T-cell (primary cell): ENCODE measurements around the gene PCDHA1. TPM values are rescaled to one million over a fixed set of nuclear protein-coding genes. Genes with fewer than 3 reads are reported as not detected.
"Not testable (repeated sequence)": the region's sequence is repeated elsewhere in the genome, so short reads cannot be mapped to it uniquely, and the experiment has no call there.

Source experiments
- ATAC-seq, 4 experiments: fragments of 200-7000 bp in 3 of 4; fragments of 150-1000 bp in 1 of 4; cut with Tn5 transposase; replicated peaks in 1 of 4; 1 replicate in 3 of 4; 2 replicates in 1 of 4; pipeline ENCODE4 v1.10.0; 2021; ENCODE audit warnings: moderate library complexity in 3 of 4, mild to moderate bottlenecking in 2 of 4, moderate number of reproducible peaks in 1 of 4
- CTCF ChIA-PET, 2 donors: fragments of 300-600 bp; sonication (Branson Sonifier 250); formaldehyde crosslinking; loops; one replicate each; lab custom pipeline; 2022; ENCODE audit warnings: antibody characterized with exemption in 2 of 2; lab: Charles Lee
- POLR2A ChIA-PET, 2 donors: fragments of 300-600 bp; sonication (Branson Sonifier 250); formaldehyde crosslinking; loops; one replicate each; lab custom pipeline; 2022; ENCODE audit warnings: antibody characterized with exemption in 2 of 2; lab: Charles Lee
- DNase-seq, 35 experiments: peaks; one replicate each; pipeline versions ENCODE4 v3.0.0 to v3.0.0-alpha.2; 2013 to 2023
- H3K27ac ChIP-seq: one replicate; pipeline ENCODE4 v1.5.1; 2013; ENCODE audit warnings: low read length
- H3K27me3 ChIP-seq, 2 experiments: replicated peaks in 1 of 2; 1 replicate in 1 of 2; 2 replicates in 1 of 2; pipeline versions ENCODE4 v1.6.1 to v1.7.0; 2013; ENCODE audit warnings: low read length in 1 of 2, mixed read lengths in 1 of 2; ENCODE audit not compliant: control insufficient read depth in 2 of 2, insufficient read depth in 2 of 2; ENCODE audit errors: extremely low read depth in 1 of 2
- H3K36me3 ChIP-seq, 2 donors: 1 replicate in 1 of 2; 2 replicates in 1 of 2; pipeline versions ENCODE4 v1.6.1 to v1.7.0; 2013; ENCODE audit warnings: low read length in 1 of 2; ENCODE audit not compliant: control insufficient read depth in 2 of 2, insufficient read depth in 1 of 2; ENCODE audit errors: extremely low read depth in 1 of 2
- H3K4me1 ChIP-seq, 2 experiments: 1 replicate in 1 of 2; 2 replicates in 1 of 2; pipeline versions ENCODE4 v1.6.1 to v1.7.0; 2013; ENCODE audit warnings: low read length in 2 of 2, mixed read lengths in 1 of 2; ENCODE audit not compliant: insufficient read depth in 2 of 2, control insufficient read depth in 1 of 2; ENCODE audit errors: extremely low read depth in 1 of 2
- H3K4me3 ChIP-seq, 2 donors: 1 replicate in 1 of 2; 2 replicates in 1 of 2; pipeline versions ENCODE4 v1.5.1 to v1.7.0; 2013; ENCODE audit warnings: mild to moderate bottlenecking in 2 of 2, low read length in 1 of 2, moderate library complexity in 1 of 2; ENCODE audit not compliant: control insufficient read depth in 1 of 2; ENCODE audit errors: extremely low read depth in 1 of 2
- H3K9me3 ChIP-seq: 2 replicates; pipeline ENCODE4 v1.7.0; 2013
- H3K27ac Mint-ChIP-seq, 2 donors: one replicate each; pipeline ENCODE4 v1.8.0; 2020 to 2021; ENCODE audit warnings: mild to moderate bottlenecking in 2 of 2, mixed read lengths in 2 of 2
- H3K27me3 Mint-ChIP-seq, 2 donors: one replicate each; pipeline ENCODE4 v1.8.0; 2021 to 2022; ENCODE audit warnings: mixed read lengths in 2 of 2
- H3K36me3 Mint-ChIP-seq: one replicate; pipeline ENCODE4 v1.8.0; 2021; ENCODE audit warnings: mixed read lengths
- H3K4me1 Mint-ChIP-seq, 3 donors: one replicate each; pipeline ENCODE4 v1.8.0; 2020 to 2022; ENCODE audit warnings: mixed read lengths in 3 of 3, mild to moderate bottlenecking in 1 of 3
- H3K4me3 Mint-ChIP-seq, 3 donors: one replicate each; pipeline ENCODE4 v1.8.0; 2020 to 2022; ENCODE audit warnings: mild to moderate bottlenecking in 3 of 3, mixed read lengths in 3 of 3, moderate library complexity in 3 of 3
- H3K9me3 Mint-ChIP-seq, 3 donors: one replicate each; pipeline ENCODE4 v1.8.0; 2020 to 2022; ENCODE audit warnings: mixed read lengths in 3 of 3
- WGBS: methylation state at CpG from one replicate; pipeline ENCODE4 v1.1.5; 2013; ENCODE audit warnings: missing lambda C conversion rate; ENCODE audit not compliant: insufficient coverage; 5-methylcytosine and 5-hydroxymethylcytosine counted together
- total RNA-seq, 35 experiments: library from RNA in 6 of 35; stranded (reverse) in 6 of 35; fragments of 120-200 nt in 1 of 35; gene quantifications; one replicate each; pipeline versions ENCODE4 v1.2.1 to v1.2.4 and lab custom pipeline; 2013 to 2026

Gene PCDHA1
- total RNA-seq, 5 donors from 2014 or later (not counting 1 experiment from before 2014, with no cell fraction given), result not detected

GRCh38 chr5:140806834-140807775 lies 21.2 kb downstream of the PCDHA1 start, which contains the start of gene PCDHA4:
Gene PCDHA4, plus strand, starts transcription at chr5:140807068.
- Mint-ChIP-seq H3K4me3 (peak within 1 kb of the TSS in 1 of 3 donors; percentile 7), H3K27ac (no peak within 1 kb of the TSS), H3K27me3 (peaks cover 21 to 23% of the 10 kb centered on the region in 2 donors), H3K36me3 (no peaks in the 10 kb centered on the region), H3K4me1 (no peaks in the 10 kb centered on the region), H3K9me3 (peaks cover 9 to 40% (median 21%) of the 10 kb centered on the region in 3 donors)
- H3K4me1 ChIP-seq, result no peaks in the 10 kb centered on the region
- WGBS, result 37% methylated on average over 30 of the region's 47 CpGs
- no peaks in the 10 kb centered on the region for H3K9me3 ChIP-seq
- H3K36me3 ChIP-seq, result no peaks in the 10 kb centered on the region
- POLR2A ChIA-PET, result no interaction called here
- CTCF ChIA-PET, result no interaction called here
- no peak within 1 kb of the TSS for H3K4me3 ChIP-seq
- no peak within 1 kb of the TSS for H3K27ac ChIP-seq
- peaks cover 0 to 15% of the 10 kb centered on the region in 2 experiments for H3K27me3 ChIP-seq
- no peak for ATAC-seq
- DNase-seq, result peak in 1 of 35 experiments; percentile 3

GRCh38 chr5:140808241-140808888 lies 22.4 kb downstream of the PCDHA1 start:
- H3K9me3 ChIP-seq, H3K4me3 Mint-ChIP-seq, H3K4me3 ChIP-seq, H3K36me3 ChIP-seq, CTCF ChIA-PET, POLR2A ChIA-PET, DNase-seq, H3K27me3 ChIP-seq, H3K4me1 Mint-ChIP-seq, H3K27ac ChIP-seq, H3K4me1 ChIP-seq, ATAC-seq, H3K27ac Mint-ChIP-seq, H3K36me3 Mint-ChIP-seq: not testable (repeated sequence)
- WGBS, result 79% methylated on average over 58 of the region's 62 CpGs
- H3K27me3 Mint-ChIP-seq, result peaks cover 23 to 25% of the 10 kb centered on the region in 2 donors
- H3K9me3 Mint-ChIP-seq, result peaks cover 14 to 47% (median 25%) of the 10 kb centered on the region in 3 donors

DNA sequence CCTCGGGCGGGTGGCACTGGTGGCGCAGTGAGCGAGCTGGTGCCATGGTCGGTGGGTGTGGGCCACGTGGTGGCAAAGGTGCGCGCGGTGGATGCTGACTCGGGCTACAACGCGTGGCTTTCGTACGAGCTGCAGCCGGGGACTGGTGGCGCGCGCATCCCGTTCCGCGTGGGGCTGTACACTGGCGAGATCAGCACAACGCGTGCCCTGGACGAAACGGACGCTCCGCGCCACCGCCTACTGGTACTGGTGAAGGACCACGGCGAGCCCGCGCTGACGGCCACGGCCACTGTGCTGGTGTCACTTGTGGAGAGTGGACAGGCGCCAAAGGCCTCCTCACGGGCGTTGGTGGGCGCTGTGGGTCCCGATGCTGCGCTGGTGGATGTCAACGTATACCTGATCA lies 22.9 kb downstream of the PCDHA1 start:
- ATAC-seq, result no peak
- no peak for DNase-seq
- no peaks in the 10 kb centered on the region for H3K36me3 Mint-ChIP-seq

GRCh38 chr5:140821375-140822280 lies 35.7 kb downstream of the PCDHA1 start, which contains the start of gene PCDHA5:
Gene PCDHA5, plus strand, starts transcription at chr5:140821613.
- Histone ChIP-seq H3K9me3 (no peaks in the 10 kb centered on the region), H3K27me3 (peaks cover 0 to 19% of the 10 kb centered on the region in 2 experiments), H3K4me3 (no peak within 1 kb of the TSS), H3K36me3 (no peaks in the 10 kb centered on the region), H3K4me1 (no peaks in the 10 kb centered on the region), H3K27ac (no peak within 1 kb of the TSS)
- ChIA-PET CTCF (no interaction called here), POLR2A (no interaction called here)
- 44% methylated on average over 30 of the region's 39 CpGs for WGBS
- Mint-ChIP-seq H3K36me3 (no peaks in the 10 kb centered on the region), H3K27me3 (peaks cover 16 to 21% of the 10 kb centered on the region in 2 donors), H3K4me1 (no peaks in the 10 kb centered on the region), H3K4me3 (no peak within 1 kb of the TSS), H3K9me3 (peaks cover 0 to 20% (median 13%) of the 10 kb centered on the region in 3 donors), H3K27ac (no peak within 1 kb of the TSS)
- no peak for ATAC-seq
- no peak for DNase-seq

More for the DNA sequence above, 22.9 kb downstream of the PCDHA1 start:
- CTCF ChIA-PET, result no interaction called here
- Mint-ChIP-seq H3K27me3 (peaks cover 21 to 26% of the 10 kb centered on the region in 2 donors), H3K27ac (no peak overlapping the region), H3K9me3 (peaks cover 12 to 42% (median 22%) of the 10 kb centered on the region in 3 donors), H3K4me3 (no peak overlapping the region), H3K4me1 (no peaks in the 10 kb centered on the region)
- Histone ChIP-seq H3K27me3 (peaks cover 0 to 6% of the 10 kb centered on the region in 2 experiments), H3K36me3 (no peaks in the 10 kb centered on the region), H3K4me3 (no peak overlapping the region), H3K4me1 (no peaks in the 10 kb centered on the region), H3K27ac (no peak overlapping the region), H3K9me3 (peaks cover 3% of the 10 kb centered on the region)
- POLR2A ChIA-PET, result no interaction called here
- whole genome bisulfite sequencing, result 74% methylated on average over 43 of the region's 43 CpGs

GRCh38 chr5:140822281-140822629 lies 36.3 kb downstream of the PCDHA1 start:
- H3K27me3 Mint-ChIP-seq, result peaks cover 22 to 25% of the 10 kb centered on the region in 2 donors
- H3K27me3 ChIP-seq, result peaks cover 0 to 19% of the 10 kb centered on the region in 2 experiments
- no peak overlapping the region for H3K4me3 Mint-ChIP-seq
- ATAC-seq (no peak), DNase-seq (no peak)
- no peak overlapping the region for H3K27ac Mint-ChIP-seq
- WGBS, result 40% methylated on average over 2 of the region's 6 CpGs
- peaks cover 4% of the 10 kb centered on the region for H3K36me3 Mint-ChIP-seq
- H3K9me3 Mint-ChIP-seq, result peaks cover 0 to 24% (median 18%) of the 10 kb centered on the region in 3 donors
- H3K9me3 ChIP-seq, result no peaks in the 10 kb centered on the region
- no peaks in the 10 kb centered on the region for H3K4me1 ChIP-seq
- POLR2A ChIA-PET, result no interaction called here
- no peak overlapping the region for H3K27ac ChIP-seq
- H3K36me3 ChIP-seq, result no peaks in the 10 kb centered on the region
- H3K4me3 ChIP-seq, result no peak overlapping the region
- CTCF ChIA-PET, result no interaction called here
- H3K4me1 Mint-ChIP-seq, result no peaks in the 10 kb centered on the region

GRCh38 chr5:140822969-140823368 lies 37.0 kb downstream of the PCDHA1 start:
- CTCF ChIA-PET, POLR2A ChIA-PET, H3K9me3 ChIP-seq, ATAC-seq, H3K4me1 ChIP-seq, H3K27ac ChIP-seq, DNase-seq, H3K4me3 ChIP-seq, H3K27ac Mint-ChIP-seq, H3K36me3 ChIP-seq, H3K4me3 Mint-ChIP-seq, H3K36me3 Mint-ChIP-seq, H3K4me1 Mint-ChIP-seq: not testable (repeated sequence)
- H3K9me3 Mint-ChIP-seq, result peaks cover 0 to 20% (median 19%) of the 10 kb centered on the region in 3 donors
- peaks cover 18 to 30% of the 10 kb centered on the region in 2 donors for H3K27me3 Mint-ChIP-seq
- 59% methylated on average over 43 of the region's 48 CpGs for WGBS
- H3K27me3 ChIP-seq, result peaks cover 0 to 20% of the 10 kb centered on the region in 2 experiments
